Tibial nerve (tissue), 4 donors: Measurements from ENCODE around the gene NUDT6. TPM values are rescaled to one million over a fixed set of nuclear protein-coding genes. Genes with fewer than 3 reads are reported as not detected.

ENCODE experiments used
- DNase-seq, 2 donors: peaks; one replicate each; pipeline ENCODE4 v3.0.0-alpha.2; 2019; ENCODE audit warnings: low spot score in 2 of 2
- H3K27ac ChIP-seq, 4 donors: fragments of 200-600 bp; sonication (generic) in 3 of 4; one replicate each; pipeline ENCODE4 v1.5.1; 2017 to 2019; ENCODE audit warnings: mild to moderate bottlenecking in 1 of 4
- H3K27me3 ChIP-seq, 2 donors: fragments of 200-600 bp; sonication (generic) in 1 of 2; one replicate each; pipeline versions ENCODE4 v1.5.1 to v1.6.0; 2017 to 2019
- H3K36me3 ChIP-seq, 3 donors: fragments of 200-600 bp; sonication (generic); one replicate each; pipeline ENCODE4 v1.5.1; 2018 to 2019
- H3K4me1 ChIP-seq, 4 donors: fragments of 200-600 bp; sonication (generic) in 3 of 4; one replicate each; pipeline ENCODE4 v1.5.1; 2017 to 2019
- H3K4me3 ChIP-seq, 4 donors: fragments of 200-600 bp; sonication (generic) in 3 of 4; one replicate each; pipeline ENCODE4 v1.5.1; 2017 to 2019; ENCODE audit warnings: mild to moderate bottlenecking in 1 of 4, moderate library complexity in 1 of 4
- H3K9me3 ChIP-seq, 4 donors: fragments of 200-600 bp; sonication (generic) in 3 of 4; one replicate each; pipeline ENCODE4 v1.5.1; 2017 to 2019
- CTCF ChIP-seq, 5 experiments: fragments of 200-600 bp in 3 of 5; fragments of 450-650 bp in 2 of 5; sonication (generic) in 3 of 5; IDR thresholded peaks; one replicate each; pipeline ENCODE4 v1.5.1; 2016 to 2019; ENCODE audit warnings: antibody characterized with exemption in 5 of 5, mild to moderate bottlenecking in 3 of 5, moderate library complexity in 2 of 5
- EP300 ChIP-seq, 2 donors: sonication (generic); formaldehyde crosslinking; IDR thresholded peaks; one replicate each; pipeline ENCODE4 v1.6.1; 2017; ENCODE audit warnings: antibody characterized with exemption in 2 of 2, mild to moderate bottlenecking in 1 of 2
- POLR2A ChIP-seq, 2 donors: fragments of 450-650 bp; IDR thresholded peaks; one replicate each; pipeline ENCODE4 v1.6.1; 2017; ENCODE audit warnings: antibody characterized with exemption in 2 of 2, mild to moderate bottlenecking in 2 of 2, moderate library complexity in 2 of 2
- WGBS, 2 donors: methylation state at CpG; one replicate each; pipeline ENCODE4 v1.1.5; 2018; 5-methylcytosine and 5-hydroxymethylcytosine counted together
- total RNA-seq, 4 donors: library from RNA; depleted of rRNA; stranded (reverse); fragments of >200 nt; gene quantifications; one replicate each; pipeline ENCODE4 v1.1.0, GENCODE V29; 2016

NUDT6 gene
- total RNA-seq, 4 donors from 2014 or later: 8.7 to 20.1 (median 11.0) TPM

GRCh38 chr4:122842984-122843531 is 79.3 kb downstream of the NUDT6 start:
- WGBS, 2 donors: 44 to 52% methylated on average over 4 of the region's 4 CpGs
- H3K9me3 ChIP-seq: no peaks in the 10 kb centered on the region
- H3K36me3 ChIP-seq: peaks cover 0 to 18% (median 0%) of the 10 kb centered on the region in 3 donors
- peak overlapping the region in 2 of 4 donors; percentile 31 to 66 for H3K27ac ChIP-seq
- no peaks in the 10 kb centered on the region for H3K27me3 ChIP-seq
- TF ChIP-seq CTCF (IDR thresholded peaks at IDR 0.05) (no peak), EP300 (IDR thresholded peaks at IDR 0.05) (no peak), POLR2A (IDR thresholded peaks at IDR 0.05) (no peak)
- no peak for DNase-seq
- no peak overlapping the region for H3K4me3 ChIP-seq
- peaks cover 0 to 57% (median 0%) of the 10 kb centered on the region in 4 donors for H3K4me1 ChIP-seq

Other genes with a start within 250 kb of the NUDT6 start
- 1 to 10 TPM; 2.9 to 6.7 (median 5.3) TPM for gene BBS12, start 189.9 kb downstream of the NUDT6 start, total RNA-seq
- gene FGF2, start 95.8 kb downstream of the NUDT6 start, total RNA-seq: 10 to 100 TPM; 19.0 to 32.8 (median 24.6) TPM